Chondrocyte (in vitro differentiated cells): Measurements from ENCODE around the gene TUBB4B. TPM values are rescaled to one million over a fixed set of nuclear protein-coding genes. Genes with fewer than 3 reads are reported as not detected.
A peak's percentile ranks its signal among the peaks of the same experiment; 100 is the strongest.

Source experiments
- DNase-seq: peaks from one replicate; pipeline ENCODE4 v3.0.0; 2021; ENCODE audit warnings: mixed read lengths, low spot score
- H3K27ac Mint-ChIP-seq: one replicate; pipeline ENCODE4 v1.8.0; 2021; ENCODE audit warnings: mild to moderate bottlenecking, moderate library complexity, mixed read lengths; ENCODE audit not compliant: unreplicated experiment
- H3K27me3 Mint-ChIP-seq: 2 replicates; pipeline ENCODE4 v1.8.0; 2021; ENCODE audit warnings: low read depth, mixed read lengths
- H3K36me3 Mint-ChIP-seq: 2 replicates; pipeline ENCODE4 v1.8.0; 2021; ENCODE audit warnings: low read depth, mixed read lengths
- H3K4me1 Mint-ChIP-seq: 2 replicates; pipeline ENCODE4 v1.8.0; 2021; ENCODE audit warnings: low read depth, mild to moderate bottlenecking, mixed read lengths
- H3K4me3 Mint-ChIP-seq: one replicate; pipeline ENCODE4 v1.8.0; 2021; ENCODE audit warnings: mild to moderate bottlenecking, moderate library complexity, mixed read lengths; ENCODE audit not compliant: unreplicated experiment
- H3K9me3 Mint-ChIP-seq: 2 replicates; pipeline ENCODE4 v1.8.0; 2021; ENCODE audit warnings: low read depth, mixed read lengths
- CTCF ChIP-seq: fragments of 200-600 bp; sonication (generic); IDR thresholded peaks from 2 replicates; pipeline ENCODE4 v1.5.0; 2021; ENCODE audit warnings: antibody characterized with exemption, mild to moderate bottlenecking, moderate library complexity
- total RNA-seq: library from RNA; stranded (reverse); gene quantifications from 3 replicates; pipeline ENCODE4 v1.2.1, GENCODE V29; 2021

Gene TUBB4B
- total RNA-seq, 1 donor from 2014 or later = 117 TPM

GRCh38 chr9:137267933-137268355 lies 26.9 kb downstream of the TUBB4B start:
- no peaks in the 10 kb centered on the region for H3K9me3 Mint-ChIP-seq
- no peak for TF ChIP-seq CTCF
- peaks cover 12% of the 10 kb centered on the region for H3K36me3 Mint-ChIP-seq
- no peak overlapping the region for H3K4me3 Mint-ChIP-seq
- H3K4me1 Mint-ChIP-seq = peaks cover 38% of the 10 kb centered on the region
- H3K27me3 Mint-ChIP-seq = no peaks in the 10 kb centered on the region
- peak overlapping the region; percentile 71 for H3K27ac Mint-ChIP-seq
- DNase-seq = no peak

- Mint-ChIP-seq H3K27ac (peak overlapping the region; percentile 71), H3K36me3 (peaks cover 16% of the 10 kb centered on the region), H3K4me3 (no peak overlapping the region), H3K9me3 (no peaks in the 10 kb centered on the region), H3K4me1 (peaks cover 38% of the 10 kb centered on the region), H3K27me3 (no peaks in the 10 kb centered on the region)
- DNase-seq = no peak
- TF ChIP-seq CTCF = no peak
These were observed 27.6 kb downstream of the TUBB4B start for GRCh38 chr9:137268538-137269201.

DNA sequence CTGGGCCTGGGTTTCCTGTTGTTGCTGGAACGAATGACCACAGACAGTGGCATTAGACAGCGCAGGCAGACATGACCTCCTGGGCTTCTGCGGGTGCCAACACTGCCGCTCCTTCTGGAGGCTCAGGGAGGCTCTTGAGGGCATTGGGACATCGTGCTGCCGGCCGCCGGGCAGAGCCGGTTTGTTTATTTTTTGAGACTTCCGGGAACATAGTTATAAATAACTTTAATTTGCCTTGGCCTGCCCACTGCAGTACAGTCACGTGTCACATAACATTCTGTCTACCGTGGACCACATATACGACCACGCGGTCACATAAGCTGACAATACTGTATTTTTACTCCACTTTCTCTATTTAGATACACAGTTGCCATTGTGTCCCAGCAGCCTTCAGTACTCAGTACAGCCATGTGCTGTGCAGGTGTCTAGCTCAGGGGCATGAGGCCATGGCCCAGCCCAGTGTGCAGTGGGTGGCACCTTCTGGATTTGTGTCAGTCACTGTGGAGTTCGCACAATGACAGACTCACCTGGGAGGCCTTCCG lies 28.2 kb downstream of the TUBB4B start:
- no peaks in the 10 kb centered on the region for H3K9me3 Mint-ChIP-seq
- H3K36me3 Mint-ChIP-seq = peaks cover 16% of the 10 kb centered on the region
- H3K4me1 Mint-ChIP-seq = peaks cover 40% of the 10 kb centered on the region
- no peak for DNase-seq
- H3K27ac Mint-ChIP-seq = peak overlapping the region; percentile 71
- TF ChIP-seq CTCF = no peak
- no peak overlapping the region for H3K4me3 Mint-ChIP-seq
- H3K27me3 Mint-ChIP-seq = no peaks in the 10 kb centered on the region

DNA sequence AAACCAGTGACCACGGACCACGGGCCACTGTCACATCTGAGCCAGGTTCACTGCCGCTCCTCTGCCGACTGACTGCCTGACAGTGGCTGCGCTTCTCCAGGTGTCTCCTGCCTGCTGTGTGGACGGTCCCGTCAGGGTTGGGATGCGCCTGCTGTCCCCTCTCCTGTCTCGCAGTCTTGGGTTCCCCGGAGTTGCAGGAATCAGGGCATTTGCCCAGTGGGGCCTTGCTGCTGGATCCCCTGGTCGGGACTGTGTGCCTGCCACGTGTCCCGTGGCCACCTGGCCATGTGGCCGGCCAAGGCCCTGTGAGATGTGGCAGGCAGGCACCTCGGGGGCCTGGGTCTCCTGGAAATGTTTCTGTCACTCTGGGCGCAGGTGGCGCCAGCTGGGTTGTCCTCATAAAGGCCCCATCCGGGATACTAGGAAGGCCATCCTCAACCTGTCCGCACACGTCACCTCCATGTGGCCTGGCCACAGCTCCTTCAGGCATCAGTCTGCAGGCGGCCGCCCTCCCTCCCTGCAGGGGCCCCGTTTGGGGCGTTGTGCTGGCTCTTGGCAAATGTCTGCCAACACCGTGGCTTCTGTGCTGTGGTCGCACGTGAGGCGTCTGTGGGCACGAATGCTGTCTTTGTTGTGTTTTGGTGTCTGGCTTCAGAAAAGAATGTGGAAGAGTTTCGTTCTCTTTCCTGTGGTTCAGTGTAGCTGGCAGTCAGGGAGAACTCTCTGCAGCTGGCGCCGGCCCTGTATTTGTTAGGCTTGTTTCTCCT lies 30.0 kb downstream of the TUBB4B start:
- Mint-ChIP-seq H3K4me1 (peaks cover 53% of the 10 kb centered on the region), H3K27me3 (no peaks in the 10 kb centered on the region), H3K36me3 (peaks cover 14% of the 10 kb centered on the region), H3K9me3 (no peaks in the 10 kb centered on the region), H3K4me3 (no peak overlapping the region), H3K27ac (peak overlapping the region; percentile 83)
- no peak for TF ChIP-seq CTCF
- DNase-seq = no peak

DNA sequence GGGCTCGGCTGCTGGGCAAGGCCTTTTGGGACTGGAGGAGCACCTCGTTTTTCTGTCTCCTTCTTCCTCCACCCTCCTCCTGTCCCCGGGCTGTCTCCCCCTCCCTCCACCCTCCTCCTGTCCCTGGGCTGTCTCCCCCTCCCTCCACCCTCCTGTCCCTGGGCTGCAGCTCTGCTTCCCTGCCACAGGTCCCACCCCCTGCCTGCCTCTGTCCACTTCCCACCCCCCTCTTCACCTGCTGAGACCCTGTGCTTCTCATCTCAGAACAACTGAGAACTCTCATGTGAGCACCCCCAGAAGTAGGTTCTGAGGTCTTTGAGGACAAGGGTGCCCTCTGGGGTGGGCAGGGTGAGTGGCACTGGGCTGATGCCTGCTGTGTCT lies 30.6 kb downstream of the TUBB4B start:
- peaks cover 14% of the 10 kb centered on the region for H3K36me3 Mint-ChIP-seq
- no peaks in the 10 kb centered on the region for H3K9me3 Mint-ChIP-seq
- H3K4me1 Mint-ChIP-seq = peaks cover 56% of the 10 kb centered on the region
- no peak overlapping the region for H3K4me3 Mint-ChIP-seq
- TF ChIP-seq CTCF = no peak
- no peaks in the 10 kb centered on the region for H3K27me3 Mint-ChIP-seq
- DNase-seq = no peak
- peak overlapping the region; percentile 83 for H3K27ac Mint-ChIP-seq
